ENCODE results near the gene KRT77. TPM values are rescaled to one million over a fixed set of nuclear protein-coding genes. Genes with fewer than 3 reads are reported as not detected.

The KRT77 gene
- total RNA-seq, 2 experiments from 2014 or later = not detected

GRCh38 chr12:52646613-52647012, 56.7 kb downstream of the KRT77 start:
- no peaks in the 10 kb centered on the region for H3K4me1 ChIP-seq (ENCODE audit: insufficient read depth, low read length, poor library complexity, severe bottlenecking)

GRCh38 chr12:52645982-52646381, 57.3 kb downstream of the KRT77 start:
- ChIA-PET POLR2A (no interaction called here), CTCF (ENCODE audit: unreplicated experiment) (no interaction called here)
- Histone ChIP-seq H4K20me1 (ENCODE audit: insufficient read depth, low read length) (no peaks in the 10 kb centered on the region), H2AFZ (ENCODE audit: low read length) (no peak overlapping the region), H3K36me3 (ENCODE audit: insufficient read depth, low read length) (no peaks in the 10 kb centered on the region), H3K4me2 (ENCODE audit: low read length) (no peak overlapping the region), H3K9me3 (ENCODE audit: low read length) (no peaks in the 10 kb centered on the region), H3K27ac (ENCODE audit: low read depth, low read length, poor library complexity, severe bottlenecking) (no peak overlapping the region), H3K4me3 (ENCODE audit: low read depth, low read length, poor library complexity, severe bottlenecking) (no peak overlapping the region), H3K79me2 (ENCODE audit: insufficient read depth, low read depth, low read length) (no peaks in the 10 kb centered on the region), H3K9me2 (ENCODE audit: insufficient read depth, low read length) (no peaks in the 10 kb centered on the region), H3K4me1 (ENCODE audit: insufficient read depth, low read length, poor library complexity, severe bottlenecking) (no peaks in the 10 kb centered on the region)
- TF ChIP-seq EZH2phosphoT487 (IDR thresholded peaks at IDR 0.05; ENCODE audit: borderline replicate concordance, low read depth, low read length) (no peak), CTCF (conservative IDR thresholded peaks at IDR 0.05; ENCODE audit: low read length) (no peak)
- BruUV-seq (replicated peaks) = no TSS peak
- intact Hi-C loops (cut with micrococcal nuclease; ENCODE audit: unreplicated experiment) = no loop called here
- DNase-seq (ENCODE audit: low spot score) = no peak

More at GRCh38 chr12:52646613-52647012, 56.7 kb downstream of the KRT77 start:
- POLR2A ChIA-PET = no interaction called here
- intact Hi-C loops (cut with micrococcal nuclease; ENCODE audit: unreplicated experiment) = no loop called here
- Histone ChIP-seq H4K20me1 (ENCODE audit: insufficient read depth, low read length) (no peaks in the 10 kb centered on the region), H3K4me3 (ENCODE audit: low read depth, low read length, poor library complexity, severe bottlenecking) (no peak overlapping the region), H3K9me2 (ENCODE audit: insufficient read depth, low read length) (no peaks in the 10 kb centered on the region), H3K27ac (ENCODE audit: low read depth, low read length, poor library complexity, severe bottlenecking) (no peak overlapping the region), H3K36me3 (ENCODE audit: insufficient read depth, low read length) (no peaks in the 10 kb centered on the region), H3K79me2 (ENCODE audit: insufficient read depth, low read depth, low read length) (no peaks in the 10 kb centered on the region), H2AFZ (ENCODE audit: low read length) (no peak overlapping the region), H3K4me2 (ENCODE audit: low read length) (no peak overlapping the region), H3K9me3 (ENCODE audit: low read length) (no peaks in the 10 kb centered on the region)
- CTCF ChIA-PET (ENCODE audit: unreplicated experiment) = no interaction called here
- TF ChIP-seq EZH2phosphoT487 (IDR thresholded peaks at IDR 0.05; ENCODE audit: borderline replicate concordance, low read depth, low read length) (no peak), CTCF (conservative IDR thresholded peaks at IDR 0.05; ENCODE audit: low read length) (no peak)
- no TSS peak for BruUV-seq (replicated peaks)
- no peak for DNase-seq (ENCODE audit: low spot score)

GRCh38 chr12:52645120-52645761, 58.1 kb downstream of the KRT77 start:
- Histone ChIP-seq H4K20me1 (ENCODE audit: insufficient read depth, low read length) (no peaks in the 10 kb centered on the region), H3K9me2 (ENCODE audit: insufficient read depth, low read length) (no peaks in the 10 kb centered on the region), H3K79me2 (ENCODE audit: insufficient read depth, low read depth, low read length) (no peaks in the 10 kb centered on the region), H2AFZ (ENCODE audit: low read length) (no peak overlapping the region), H3K4me2 (ENCODE audit: low read length) (no peak overlapping the region), H3K36me3 (ENCODE audit: insufficient read depth, low read length) (no peaks in the 10 kb centered on the region), H3K4me3 (ENCODE audit: low read depth, low read length, poor library complexity, severe bottlenecking) (no peak overlapping the region), H3K27ac (ENCODE audit: low read depth, low read length, poor library complexity, severe bottlenecking) (no peak overlapping the region), H3K4me1 (ENCODE audit: insufficient read depth, low read length, poor library complexity, severe bottlenecking) (no peaks in the 10 kb centered on the region), H3K9me3 (ENCODE audit: low read length) (no peaks in the 10 kb centered on the region)
- intact Hi-C loops (cut with micrococcal nuclease; ENCODE audit: unreplicated experiment) = no loop called here
- ChIA-PET CTCF (ENCODE audit: unreplicated experiment) (no interaction called here), POLR2A (no interaction called here)
- no peak for DNase-seq (ENCODE audit: low spot score)
- TF ChIP-seq CTCF (conservative IDR thresholded peaks at IDR 0.05; ENCODE audit: low read length) = no peak
- TF ChIP-seq EZH2phosphoT487 (IDR thresholded peaks at IDR 0.05; ENCODE audit: borderline replicate concordance, low read depth, low read length) = no peak
- no TSS peak for BruUV-seq (replicated peaks)

Data from OCI-LY7 (cell line).